HK-2 (cell line): ENCODE results near the gene P4HB.

Experiments
- DNase-seq: peaks from one replicate; pipeline ENCODE4 v3.0.0-alpha.2; 2018; ENCODE audit not compliant: unreplicated experiment

P4HB gene

DNA sequence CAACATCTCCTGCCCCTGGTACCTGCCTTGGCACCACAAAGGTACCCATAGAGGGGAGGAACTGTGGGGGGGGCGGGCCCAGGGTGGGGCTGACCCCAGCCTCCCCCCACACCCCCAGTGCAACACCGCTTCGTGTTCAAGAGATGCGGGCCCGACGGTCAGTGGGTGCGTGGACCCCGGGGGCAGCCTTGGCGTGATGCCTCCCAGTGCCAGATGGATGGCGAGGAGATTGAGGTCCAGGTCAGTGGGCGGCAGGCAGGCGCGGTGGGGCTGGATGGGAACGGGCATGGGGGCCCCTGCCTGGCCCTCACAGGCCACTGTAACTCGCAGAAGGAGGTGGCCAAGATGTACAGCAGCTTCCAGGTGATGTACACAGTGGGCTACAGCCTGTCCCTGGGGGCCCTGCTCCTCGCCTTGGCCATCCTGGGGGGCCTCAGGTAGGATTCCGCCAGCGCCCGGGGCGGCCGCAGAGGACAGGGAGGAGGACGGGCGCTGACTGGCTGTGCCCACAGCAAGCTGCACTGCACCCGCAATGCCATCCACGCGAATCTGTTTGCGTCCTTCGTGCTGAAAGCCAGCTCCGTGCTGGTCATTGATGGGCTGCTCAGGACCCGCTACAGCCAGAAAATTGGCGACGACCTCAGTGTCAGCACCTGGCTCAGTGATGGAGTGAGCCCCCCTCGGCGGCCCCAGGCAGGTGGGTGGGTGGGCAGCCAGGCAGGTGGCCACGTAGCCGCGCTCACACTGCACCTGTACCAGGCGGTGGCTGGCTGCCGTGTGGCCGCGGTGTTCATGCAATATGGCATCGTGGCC, 49.2 kb downstream of the P4HB start:
- DNase-seq: no peak

DNA sequence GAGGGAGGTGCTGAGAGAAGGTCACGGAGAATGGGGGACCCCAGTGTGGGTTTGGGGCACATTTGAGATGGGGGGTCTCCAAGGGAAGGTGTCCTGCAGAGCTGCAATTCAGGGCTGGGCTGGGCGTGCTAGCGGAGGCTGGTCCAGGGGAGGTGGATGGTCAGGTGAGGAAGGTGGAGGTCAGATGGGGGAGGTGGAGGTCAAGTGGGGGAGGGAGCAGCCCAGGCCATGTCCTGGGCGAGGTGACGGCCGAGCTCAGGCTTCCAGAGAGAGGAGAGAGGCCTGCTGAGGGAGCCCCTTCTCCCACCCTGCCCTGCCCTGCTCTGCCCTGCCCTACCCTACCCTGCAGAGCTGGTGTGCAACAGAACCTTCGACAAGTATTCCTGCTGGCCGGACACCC, 49.9 kb downstream of the P4HB start:
- no peak for DNase-seq

DNA sequence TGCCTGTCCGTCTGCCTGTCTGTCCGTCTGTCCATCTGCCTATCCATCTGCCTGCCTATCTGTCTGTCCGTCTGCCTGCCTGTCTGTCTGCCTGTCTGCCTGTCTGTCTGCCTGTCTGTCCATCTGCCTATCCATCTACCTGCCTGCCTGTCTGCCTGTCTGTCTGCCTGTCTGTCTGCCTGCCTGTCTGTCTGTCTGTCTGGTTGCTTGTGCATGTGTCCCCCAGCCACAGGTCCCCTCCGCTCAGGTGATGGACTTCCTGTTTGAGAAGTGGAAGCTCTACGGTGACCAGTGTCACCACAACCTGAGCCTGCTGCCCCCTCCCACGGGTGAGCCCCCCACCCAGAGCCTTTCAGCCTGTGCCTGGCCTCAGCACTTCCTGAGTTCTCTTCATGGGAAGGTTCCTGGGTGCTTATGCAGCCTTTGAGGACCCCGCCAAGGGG, 50.8 kb downstream of the P4HB start:
- DNase-seq: no peak

DNA sequence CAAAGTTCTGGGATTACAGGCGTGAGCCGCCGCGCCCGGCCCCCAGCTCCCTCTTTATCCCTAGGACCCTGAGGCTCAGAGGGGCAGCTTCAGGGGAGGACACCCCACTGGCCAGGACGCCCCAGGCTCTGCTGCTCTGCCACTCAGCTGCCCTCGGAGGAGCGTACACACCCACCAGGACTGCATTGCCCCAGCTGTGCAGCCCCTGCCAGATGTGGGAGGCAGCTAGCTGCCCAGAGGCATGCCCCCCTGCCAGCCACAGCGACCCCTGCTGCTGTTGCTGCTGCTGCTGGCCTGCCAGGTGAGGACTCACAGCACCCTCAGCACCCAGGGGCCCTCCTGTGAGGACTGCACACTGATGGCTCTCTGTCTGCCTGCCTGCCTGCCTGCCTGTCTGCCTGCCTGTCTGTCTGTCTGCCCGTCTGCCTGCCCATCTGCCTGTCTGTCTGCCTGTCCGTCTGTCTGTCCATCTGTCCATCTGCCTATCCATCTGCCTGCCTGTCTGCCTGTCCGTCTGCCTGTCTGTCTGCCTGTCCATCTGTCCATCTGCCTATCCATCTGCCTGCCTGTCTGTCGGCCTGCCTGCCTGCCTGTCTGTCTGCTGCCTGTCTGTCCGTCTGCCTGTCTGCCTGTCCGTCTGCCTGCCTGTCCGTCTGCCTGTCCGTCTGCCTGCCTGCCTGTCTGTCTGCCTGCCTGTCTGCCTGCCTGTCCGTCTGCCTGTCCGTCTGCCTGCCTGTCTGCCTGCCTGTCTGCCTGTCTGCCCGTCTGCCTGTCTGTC, 51.4 kb downstream of the P4HB start:
- no peak for DNase-seq

DNA sequence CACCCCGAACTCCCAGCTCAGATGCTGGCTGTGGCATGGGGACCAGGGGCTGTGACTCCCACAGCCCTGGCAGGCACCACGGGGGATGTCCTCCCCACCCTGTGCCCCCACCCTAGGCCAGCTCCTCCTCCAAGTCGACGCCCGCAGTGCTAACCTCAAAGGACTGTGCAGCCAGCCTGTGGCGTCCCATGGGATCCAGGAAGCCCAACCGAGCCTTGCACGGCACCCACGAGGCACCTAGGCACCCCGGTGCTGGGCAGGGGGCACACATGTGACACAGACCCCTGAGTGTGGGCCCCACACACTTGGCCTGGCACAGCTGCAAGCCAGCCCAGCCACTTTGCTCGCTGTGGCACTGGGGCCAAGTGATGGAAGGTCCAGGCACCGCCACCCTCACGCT, 52.5 kb downstream of the P4HB start:
- no peak for DNase-seq

DNA sequence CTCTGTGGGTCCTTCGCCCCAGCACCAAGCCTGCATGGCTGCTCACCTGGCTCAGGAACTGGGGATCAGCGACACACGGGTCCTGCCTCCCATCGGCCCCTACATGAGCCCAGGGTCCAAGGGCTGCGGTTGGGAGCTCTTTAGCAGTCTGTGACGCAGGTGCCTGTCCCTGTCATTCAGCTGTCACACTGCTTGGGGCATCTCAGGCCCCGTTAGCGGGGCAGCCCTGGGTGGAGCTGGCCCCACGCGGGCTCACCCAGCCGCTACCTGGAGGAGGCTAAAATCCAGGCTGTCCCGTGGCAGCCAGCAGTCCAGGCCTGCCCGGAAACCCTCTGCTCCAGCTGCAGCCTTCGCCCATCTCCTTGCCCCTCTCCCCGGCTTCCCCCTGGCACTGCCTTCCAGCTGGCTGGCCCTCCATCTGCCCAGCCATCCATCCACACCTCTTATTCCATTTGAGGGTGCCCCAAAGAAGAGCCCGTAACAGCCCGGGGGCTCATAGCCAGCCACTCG, 53.1 kb downstream of the P4HB start:
- DNase-seq: no peak

DNA sequence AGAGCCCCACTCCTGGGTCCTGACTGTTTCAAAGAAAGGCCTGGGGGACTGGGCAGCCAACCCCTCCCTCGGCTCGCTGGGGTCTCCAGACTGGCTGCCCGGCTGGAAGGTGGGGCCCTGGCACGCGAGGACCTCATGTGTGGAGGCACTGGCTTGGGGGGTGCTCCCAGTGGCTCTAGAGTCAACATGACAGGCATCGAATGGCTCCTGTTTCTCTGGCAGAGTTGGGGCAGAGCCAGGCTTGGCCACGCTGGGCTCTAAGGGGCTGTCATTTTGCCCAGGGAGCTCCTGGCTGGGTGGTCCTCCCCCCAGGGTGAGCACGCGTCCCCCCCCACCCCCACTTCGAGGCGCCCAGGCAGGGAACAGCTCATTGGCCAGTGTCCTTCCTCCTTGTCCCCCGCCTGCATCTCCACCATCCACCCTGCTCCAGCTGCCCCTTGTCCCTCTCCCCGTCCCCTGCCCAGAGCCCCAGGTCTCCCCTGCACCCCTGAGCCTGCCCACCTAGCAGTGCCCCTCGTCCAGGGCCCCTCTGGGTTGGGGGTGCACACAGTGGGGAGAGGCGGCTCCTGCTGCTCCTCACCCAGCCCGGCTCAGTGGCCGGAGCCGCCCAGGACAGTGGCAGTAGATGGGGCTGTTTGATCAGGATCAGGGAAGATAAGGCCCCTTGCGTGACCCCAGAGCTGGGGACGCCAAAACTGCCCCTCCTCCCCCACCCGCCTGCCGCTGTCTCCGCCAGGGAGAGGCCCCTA, 53.7 kb downstream of the P4HB start:
- DNase-seq: no peak

DNA sequence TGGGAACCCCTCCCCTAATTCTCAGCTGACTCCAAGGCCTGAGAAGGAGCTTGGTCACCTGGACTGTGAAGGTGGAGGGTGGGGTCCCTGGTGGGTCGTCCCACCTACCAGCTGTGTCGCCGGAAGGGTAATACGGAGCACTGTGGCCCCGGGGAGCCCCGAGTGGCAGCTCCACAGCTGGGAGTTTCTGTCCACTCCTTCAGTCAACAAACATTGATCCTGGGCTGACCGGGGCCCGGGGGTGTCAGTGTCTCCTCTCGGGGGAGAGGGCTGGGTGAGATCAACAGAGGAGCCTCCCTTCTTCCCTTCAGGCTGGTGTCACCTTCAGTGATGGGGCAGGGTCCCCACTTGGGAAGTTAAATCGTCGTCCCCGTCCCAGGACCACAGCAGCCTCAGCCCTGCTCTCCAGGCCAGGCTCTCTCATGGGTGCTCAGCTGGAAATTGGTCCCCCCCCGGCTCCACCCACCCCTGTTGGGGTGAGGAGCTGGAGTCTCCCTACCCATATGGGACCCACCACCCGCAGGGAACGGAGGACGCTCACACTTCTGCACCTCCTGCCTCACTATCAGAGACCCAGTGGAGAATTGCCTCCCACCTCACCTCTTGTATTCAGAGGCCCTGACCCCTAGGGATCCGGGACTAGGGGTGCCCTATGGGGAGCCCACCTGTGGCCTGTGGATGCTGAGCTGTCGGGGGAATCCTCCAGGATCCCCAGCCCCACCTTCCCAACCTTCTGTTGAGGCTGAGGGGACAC, 54.5 kb downstream of the P4HB start:
- no peak for DNase-seq

DNA sequence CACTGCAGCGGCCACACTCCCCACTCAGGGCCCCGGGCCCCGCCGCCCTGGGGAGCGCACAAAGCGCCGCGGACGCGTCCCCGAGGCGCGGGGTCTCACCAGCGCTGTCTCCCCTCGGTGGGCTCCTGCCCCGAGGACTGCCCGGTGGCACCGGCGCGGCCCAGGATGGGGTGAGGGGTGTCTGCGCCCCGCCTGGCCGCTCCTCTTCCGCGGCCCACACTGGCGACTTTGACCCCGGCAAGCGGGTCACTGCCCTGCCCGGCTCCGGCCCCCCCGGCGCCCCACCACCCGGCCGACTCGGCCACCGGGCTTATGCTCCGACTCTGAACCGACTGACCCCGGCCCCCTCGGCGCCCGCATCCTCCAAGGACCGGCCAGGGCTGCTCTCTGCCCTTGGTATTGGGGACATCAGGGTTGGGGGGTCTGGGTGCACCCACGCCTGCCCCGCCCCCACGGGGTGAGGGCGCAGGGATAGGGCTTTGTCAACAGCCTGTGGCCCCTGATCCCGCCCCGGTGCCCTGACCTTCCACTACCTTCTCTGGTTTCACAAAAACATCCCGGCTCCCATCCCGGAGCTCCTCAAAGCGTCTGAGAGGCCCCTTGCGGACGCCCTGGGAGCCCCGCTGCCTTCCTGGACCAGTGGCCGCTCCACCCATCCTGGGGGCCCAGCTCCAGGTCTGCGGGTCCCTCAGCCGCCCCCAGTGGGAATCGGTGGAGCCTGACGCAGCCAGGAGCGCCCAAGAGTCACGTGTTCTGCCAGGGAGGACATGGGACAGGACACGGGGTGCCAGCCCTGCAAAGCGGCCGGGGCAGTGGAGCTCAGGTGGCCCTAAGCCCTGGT, 55.6 kb downstream of the P4HB start:
- no peak for DNase-seq

DNA sequence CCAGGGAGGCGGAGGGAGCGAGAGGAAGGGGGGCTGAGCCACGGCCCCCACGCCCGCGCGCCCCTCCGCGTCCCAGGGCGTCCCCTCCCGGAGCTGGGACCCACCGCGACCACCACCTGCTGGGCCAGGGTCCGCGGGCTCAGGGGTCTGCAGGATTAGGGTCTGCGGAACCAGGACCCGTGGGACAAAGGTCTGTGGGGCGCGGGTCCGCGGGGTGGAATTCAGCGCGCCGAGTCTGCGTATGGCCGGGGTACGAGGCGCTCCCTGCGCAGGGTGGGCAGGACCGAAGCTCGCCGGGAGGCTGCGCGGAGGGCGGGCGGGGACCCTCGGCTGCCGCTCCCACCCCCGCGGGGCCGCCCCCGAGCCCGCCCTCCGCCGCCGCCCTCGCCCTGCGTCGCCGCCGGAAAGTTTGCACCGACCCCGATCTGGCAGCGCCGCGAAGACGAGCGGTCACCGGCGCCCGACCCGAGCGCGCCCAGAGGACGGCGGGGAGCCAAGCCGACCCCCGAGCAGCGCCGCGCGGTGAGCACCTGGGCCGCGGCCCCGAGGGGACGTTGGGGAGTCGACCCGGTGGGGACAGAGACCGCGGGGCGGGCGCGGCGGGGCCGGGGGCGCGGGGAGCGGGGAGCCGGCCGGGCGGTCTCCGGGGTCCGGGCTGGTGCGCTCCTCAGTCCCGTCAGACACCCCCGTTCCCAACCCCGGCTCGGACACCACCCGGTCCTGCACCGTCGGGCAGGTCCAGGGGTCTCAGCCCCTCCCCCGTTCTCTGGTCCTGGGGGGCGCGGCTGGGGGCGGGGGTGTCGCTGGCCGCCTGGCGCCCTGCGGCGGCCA, 56.4 kb downstream of the P4HB start, which contains the start of gene GCGR:
GCGR (plus strand) TSS at position 423 of the 831 bp plus-strand sequence. CDS start 4,869 bp downstream, outside the sequence.
- no peak for DNase-seq

DNA sequence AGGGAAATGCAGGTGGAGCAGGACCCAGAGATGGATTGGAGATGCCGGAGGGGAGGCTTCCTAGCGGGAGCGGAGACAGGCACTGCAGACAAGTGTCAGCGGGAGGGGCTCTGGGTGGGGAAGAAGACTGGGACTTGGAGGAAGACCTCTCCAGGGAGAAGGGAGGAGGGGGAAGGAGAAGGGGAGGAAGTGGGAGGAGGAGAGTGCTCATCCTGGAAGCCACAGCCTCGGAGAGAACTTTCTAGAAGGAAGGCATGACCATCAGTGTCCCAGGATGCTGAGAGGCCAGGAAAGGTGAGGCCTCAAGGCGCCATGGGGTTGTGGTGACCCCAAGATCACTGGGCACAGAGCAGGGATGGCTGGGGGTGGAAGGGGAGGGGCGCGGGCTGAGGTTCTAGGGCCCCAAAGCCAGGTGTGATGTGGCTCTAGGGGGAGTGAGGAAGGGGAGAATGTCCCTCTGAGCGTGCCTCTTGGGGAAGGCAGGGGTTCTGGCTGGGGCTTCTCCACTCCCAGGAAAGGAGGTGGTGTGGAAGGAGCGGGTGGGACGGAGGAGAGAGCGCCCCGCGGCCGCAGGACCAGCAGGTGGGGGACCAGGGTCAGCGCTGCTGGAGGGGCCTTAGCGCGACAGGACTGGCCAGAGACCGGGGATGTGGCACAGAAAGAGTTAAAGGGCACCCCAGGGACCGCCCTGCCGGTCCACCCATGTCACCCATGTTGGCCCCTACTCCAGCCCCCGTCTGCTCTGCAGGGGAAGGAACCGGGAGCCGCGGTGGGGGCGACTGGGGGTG, 57.3 kb downstream of the P4HB start:
- DNase-seq: no peak

DNA sequence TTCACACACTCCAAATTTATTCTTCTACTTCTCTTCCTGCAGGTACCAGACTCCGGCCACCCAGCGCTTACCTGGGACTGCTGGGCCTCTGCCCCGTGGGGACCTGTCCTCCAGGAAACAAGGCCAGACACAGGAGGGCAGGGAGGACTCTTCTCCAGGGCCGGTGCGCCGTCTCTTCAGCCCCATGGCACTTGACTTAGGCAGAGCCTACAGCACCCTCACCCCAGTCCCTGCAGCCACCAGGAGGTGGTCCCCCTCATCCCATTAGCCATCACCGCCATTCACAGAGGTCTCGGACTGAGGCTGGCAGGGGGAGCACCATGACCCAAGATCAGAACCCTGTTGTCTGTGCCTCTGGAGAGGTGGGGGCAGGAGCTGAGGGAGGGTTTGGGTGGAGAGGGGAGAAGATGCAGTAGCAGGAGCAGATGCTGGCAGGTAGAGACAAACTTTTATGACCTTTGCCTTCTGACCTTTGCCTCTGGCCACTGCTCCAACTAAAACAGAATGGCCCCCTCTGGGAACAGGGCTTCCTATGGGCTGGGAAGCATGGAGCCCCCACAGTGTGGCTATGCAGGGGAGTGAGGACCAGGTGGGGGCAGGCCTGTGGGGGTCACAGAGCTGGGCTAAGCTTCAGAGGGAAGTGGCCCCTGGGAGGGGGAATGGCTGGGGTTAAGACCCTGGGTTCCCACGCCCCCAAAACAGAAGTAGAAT, 58.1 kb downstream of the P4HB start:
- DNase-seq: no peak

DNA sequence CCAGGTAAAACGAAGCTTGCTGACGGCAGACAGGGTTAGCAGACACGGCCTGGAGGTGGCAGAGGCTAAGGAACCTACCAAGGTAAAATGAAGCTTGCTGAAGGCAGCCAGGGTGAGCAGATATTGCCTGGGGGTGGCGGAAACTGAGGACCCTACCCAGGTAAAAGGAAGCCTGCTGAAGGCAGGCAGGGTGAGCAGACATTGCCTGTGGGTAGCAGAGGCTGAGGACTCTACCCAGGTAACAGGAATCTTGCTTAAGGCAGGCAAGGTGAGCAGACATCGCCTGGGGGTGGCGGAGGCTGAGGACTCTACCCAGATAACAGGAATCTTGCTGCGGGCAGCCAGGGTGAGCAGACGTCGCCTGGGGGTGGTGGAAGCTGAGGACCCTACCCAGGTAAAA, 59.0 kb downstream of the P4HB start:
- no peak for DNase-seq

DNA sequence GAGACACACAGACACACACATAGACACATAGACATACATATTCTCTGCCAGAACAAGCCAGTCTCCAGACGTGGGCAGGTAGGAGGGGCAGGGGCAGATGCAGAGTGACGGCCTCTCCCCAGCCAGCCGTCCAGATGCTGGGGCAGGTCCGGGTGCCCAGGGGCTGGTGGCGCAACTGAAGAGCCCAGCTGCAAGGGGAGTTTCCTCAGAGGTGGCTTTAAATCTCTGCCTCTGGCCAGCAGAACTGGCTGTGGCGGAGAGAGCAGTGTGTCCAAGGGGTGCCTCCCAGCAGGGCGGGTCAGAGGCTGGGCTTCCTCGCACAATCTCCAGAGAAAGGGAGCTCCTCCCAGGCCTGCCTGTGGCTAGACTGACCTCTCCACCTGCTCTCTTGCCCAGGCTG, 65.8 kb downstream of the P4HB start:
- no peak for DNase-seq

DNA sequence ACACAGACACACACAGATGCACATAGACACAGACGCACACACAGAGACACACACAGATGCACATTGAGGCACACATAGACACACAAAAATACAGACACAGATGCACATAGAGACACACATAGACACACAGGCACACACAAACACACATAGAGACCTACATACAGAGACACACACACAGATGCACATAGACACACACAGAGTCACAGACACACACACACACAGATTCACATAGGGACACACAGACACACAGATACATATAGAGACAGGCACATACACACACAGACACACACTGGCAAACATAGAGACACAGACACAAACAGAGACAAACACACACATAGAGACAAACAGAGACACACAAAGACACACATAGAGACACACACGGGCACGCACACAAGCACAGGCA, 66.3 kb downstream of the P4HB start:
- DNase-seq: no peak
